Skeletal muscle cell (primary cell): ENCODE results near the gene TBXA2R.
"Not testable (repeated sequence)": the region's sequence is repeated elsewhere in the genome, so short reads cannot be mapped to it uniquely, and the experiment has no call there.

Experiments
- DNase-seq: peaks from one replicate; pipeline ENCODE4 v3.0.0-alpha.2; 2010; ENCODE audit warnings: low read depth
- H3K4me3 ChIP-seq: 2 replicates; pipeline ENCODE4 v1.5.1; 2011; ENCODE audit warnings: low read depth, mild to moderate bottlenecking, control low read depth, low read length, moderate library complexity

TBXA2R gene

DNA sequence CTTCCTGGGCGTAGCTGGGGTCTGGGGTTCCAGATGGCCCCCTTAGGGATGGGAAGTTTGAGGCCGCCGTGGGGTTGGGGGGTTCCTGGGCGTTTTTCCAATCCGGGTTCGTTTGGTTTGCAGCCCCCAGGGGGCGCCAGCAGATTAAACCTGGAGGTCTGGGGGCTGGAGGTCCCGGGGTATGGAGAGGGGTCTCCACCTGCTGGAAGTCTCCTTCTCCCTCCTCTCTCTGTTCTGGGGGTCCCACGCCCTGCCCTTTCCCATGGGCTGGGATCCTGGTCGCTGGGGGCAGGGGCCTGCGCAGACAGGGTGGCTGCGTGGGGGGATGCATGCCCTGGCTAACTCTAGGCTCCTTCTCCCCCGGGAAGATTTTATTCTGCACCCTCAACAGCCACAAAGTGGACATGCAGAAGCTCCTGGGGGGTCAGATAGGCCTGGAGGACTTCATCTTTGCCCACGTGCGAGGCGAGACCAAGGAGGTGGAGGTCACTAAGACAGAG is 20.5 kb downstream of the TBXA2R start:
- DNase-seq: no peak
- H3K4me3 ChIP-seq: peak overlapping the region; percentile 36

DNA sequence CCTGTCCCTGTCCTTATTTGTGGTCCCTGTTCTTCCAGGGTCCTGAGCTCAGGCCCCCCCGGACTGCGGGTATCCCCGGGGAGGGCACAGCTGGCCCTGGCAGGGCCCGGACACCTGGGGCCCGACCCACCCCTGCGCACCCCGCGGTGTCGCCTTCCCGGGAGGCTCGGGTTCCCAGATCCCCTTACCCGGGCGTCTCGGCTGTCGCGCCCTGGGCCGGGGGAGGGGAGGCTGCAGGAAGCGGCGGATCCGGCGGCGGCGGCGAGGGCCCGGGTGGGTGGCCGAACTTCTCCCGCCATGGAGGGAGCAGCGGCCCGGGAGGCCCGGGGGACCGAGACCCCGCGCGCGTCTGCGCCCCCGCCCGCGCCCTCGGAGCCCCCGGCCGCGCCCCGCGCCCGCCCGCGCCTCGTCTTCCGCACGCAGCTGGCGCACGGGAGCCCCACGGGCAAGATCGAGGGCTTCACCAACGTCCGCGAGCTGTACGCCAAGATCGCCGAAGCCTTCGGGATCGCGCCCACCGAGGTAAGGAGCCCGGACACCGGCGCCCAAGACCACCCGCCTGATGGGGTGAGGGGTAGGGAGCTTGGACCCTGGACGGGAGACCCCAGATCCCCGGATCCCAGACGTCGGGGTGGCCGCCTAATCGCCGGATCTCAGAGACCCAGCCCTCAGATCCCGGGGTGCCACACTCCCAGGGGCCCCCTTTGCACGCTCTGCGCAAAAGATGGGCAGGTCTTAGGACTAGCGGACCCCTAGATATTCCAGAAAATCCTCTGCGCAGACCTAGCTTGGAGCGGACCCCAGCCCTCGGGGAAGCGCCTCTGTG is 21.2 kb downstream of the TBXA2R start, which contains the start of gene GIPC3:
Gene GIPC3 (plus strand): TSS at position 178 of the 826 bp plus-strand sequence. CDS start 120 bp downstream, at position 298.
- no peak for DNase-seq
- peak within 1 kb of the TSS; percentile 36 for H3K4me3 ChIP-seq

DNA sequence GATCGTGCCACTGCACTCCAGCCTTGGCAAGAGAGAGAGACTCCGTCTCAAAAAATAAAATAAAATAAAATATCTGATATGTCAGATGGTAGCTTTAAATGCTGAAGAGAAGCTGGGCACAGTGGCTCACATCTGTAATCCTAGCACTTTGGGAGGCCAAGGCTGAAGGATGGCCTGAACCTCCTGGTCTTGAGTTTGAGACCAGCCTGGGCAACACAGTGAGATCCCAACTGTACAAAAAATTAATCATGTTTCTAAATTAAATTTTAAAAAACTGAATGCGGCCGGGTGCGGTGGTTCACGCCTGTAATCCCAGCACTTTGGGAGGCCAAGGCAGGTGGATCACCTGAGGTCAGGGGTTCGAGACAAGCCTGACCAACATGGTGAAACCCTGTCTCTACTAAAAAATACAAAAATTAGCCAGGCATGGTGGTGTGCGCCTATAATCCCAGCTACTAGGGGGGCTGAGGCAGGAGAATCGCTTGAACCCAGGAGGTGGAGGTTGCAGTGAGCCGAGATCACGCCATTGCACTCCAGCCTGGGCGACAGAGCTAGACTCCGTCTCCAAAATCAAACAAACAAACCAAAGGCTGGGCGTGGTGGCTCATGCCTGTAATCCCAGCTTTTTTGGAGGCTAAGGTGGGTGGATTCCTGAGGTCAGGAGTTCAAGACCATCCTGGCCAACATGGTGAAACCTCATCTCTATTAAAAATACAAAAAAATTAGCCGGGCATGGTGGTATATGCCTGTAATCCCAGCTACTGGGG is 22.5 kb downstream of the TBXA2R start:
- DNase-seq: not testable (repeated sequence)

DNA sequence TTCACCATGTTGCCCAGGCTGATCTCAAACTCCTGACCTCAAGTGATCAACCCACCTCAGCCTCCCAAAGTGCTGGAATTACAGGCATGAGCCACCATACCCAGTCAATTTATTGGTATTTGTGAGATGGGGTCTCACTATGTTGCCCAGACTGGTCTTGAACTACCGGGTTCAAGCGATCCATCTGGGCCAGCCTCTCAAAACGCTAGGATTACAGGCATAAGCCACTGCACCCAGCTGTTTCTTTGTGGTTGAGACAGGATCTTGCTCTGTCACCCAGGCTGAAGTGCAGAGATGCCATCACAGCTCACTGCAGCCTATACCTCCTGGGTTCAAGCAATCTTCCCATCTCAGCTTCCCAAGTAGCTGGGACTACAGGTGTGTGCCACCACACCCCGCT is 24.9 kb downstream of the TBXA2R start:
- not testable (repeated sequence) for H3K4me3 ChIP-seq, DNase-seq

More for the DNA sequence above, 22.5 kb downstream of the TBXA2R start:
- H3K4me3 ChIP-seq: not testable (repeated sequence)

DNA sequence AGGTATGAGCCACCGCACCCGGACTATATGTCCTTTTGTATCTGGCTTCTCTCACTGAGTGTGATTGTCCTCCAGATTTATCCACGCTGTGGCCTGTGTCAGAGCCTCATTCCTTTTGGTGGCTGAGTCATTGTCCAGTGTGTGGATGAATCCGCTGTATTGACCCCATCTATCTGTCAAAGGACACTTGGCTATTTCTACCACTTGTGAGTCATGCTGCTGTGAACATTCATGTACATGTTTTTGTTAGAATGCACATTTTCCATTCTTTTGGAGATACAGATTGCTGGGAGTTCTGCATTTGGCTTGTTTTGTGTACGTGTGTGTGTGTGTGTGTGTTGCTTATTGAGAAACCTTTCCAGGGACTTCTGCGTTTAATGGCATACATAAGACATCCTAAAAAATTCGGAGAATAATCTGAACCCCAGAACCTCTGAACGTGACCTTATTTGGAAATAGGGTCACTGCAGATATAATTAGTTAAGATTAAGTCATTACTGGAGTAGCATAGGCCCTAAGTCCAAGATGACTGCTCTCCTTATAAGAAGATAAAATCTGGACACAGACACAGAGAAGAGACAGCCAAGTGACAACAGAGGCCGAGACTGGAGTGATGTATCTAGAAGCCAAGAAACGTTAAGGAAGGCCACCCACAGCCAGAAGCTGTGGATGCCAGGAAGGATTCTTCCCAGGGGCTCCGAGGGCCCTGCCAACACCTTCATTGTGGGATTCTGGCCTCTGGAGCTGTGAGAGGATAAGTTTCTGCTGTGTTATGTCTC is 26.3 kb downstream of the TBXA2R start:
- DNase-seq: peak; percentile 83

DNA sequence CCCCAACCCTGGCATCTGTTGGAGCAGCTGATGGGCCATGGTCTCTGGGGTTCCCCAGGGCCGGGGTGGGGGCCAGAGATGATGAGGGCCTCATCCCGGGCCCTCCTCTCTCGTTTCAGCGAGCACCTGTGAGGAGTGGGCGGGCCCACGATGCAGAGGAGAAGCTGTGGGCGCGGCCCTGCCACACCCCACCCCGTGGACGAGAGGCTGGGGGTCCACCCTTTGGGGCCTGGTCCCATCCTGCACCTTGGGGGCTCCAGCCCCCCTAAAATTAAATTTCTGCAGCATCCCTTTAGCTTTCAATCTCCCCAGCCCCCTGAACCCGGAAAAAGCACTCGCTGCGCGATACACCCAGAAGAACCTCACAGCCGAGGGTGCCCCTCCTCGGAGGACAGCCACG is 28.3 kb downstream of the TBXA2R start:
- DNase-seq: no peak
- H3K4me3 ChIP-seq: no peak overlapping the region

More for the DNA sequence above, 26.3 kb downstream of the TBXA2R start:
- H3K4me3 ChIP-seq: no peak overlapping the region

DNA sequence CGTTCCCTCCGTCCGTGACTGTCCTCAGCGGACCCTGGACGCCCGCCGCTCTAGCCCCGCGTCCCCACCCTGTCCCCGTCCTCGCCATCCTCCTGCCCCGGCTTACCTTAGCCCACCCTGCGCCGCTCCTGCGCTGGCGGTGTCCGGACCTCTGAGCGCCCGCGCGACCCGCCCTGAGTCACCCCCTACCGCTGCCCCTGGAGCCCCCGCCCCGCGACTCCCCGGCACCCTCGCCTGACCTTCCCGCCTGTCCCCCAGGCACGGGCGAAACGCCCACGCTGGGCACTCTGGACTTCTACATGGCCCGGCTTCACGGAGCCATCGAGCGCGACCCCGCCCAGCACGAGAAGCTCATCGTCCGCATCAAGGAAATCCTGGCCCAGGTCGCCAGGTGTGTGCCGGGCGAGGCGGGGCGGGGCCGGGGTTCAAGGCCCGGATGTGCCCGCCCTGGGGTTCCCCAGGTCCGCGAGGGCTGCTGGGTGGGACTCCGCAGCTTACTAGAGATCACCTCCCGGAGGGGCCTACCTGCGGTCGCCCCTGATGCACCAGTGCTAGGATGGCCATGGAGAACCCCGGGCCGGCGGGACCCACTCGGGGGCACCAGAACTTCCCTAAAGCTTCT is 28.8 kb downstream of the TBXA2R start:
- DNase-seq: no peak
- no peak overlapping the region for H3K4me3 ChIP-seq

DNA sequence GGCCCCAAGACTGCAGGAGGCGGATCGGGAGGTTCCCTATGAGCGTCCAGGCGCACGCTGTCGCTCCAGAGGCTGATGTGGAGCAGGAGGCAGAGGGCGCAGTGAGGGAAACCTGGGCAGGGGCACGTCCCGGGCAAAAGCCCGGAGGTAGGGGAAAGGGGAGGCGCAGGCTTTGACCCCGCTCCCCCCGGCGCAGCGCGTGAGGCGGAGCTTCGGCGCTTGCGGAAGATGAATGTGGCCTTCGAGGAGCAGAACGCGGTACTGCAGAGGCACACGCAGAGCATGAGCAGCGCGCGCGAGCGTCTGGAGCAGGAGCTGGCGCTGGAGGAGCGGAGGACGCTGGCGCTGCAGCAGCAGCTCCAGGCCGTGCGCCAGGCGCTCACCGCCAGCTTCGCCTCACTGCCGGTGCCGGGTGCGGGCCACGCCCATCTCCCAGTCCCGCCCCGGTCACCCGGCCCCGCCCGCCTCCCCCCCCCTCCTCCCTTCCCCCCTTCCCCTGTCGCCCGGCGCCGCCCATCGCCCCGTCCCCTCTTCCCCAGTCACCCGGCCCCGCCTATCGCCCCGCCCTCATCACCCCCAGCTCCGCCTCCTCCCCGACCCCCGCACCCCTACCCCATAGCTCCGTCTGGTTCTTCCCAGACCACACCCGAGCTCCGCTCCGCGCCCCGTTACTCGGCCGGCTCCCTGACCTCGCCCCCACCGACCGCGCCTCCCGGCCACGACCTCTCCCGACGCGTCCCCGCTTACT is 29.8 kb downstream of the TBXA2R start:
- peak overlapping the region; percentile 34 for H3K4me3 ChIP-seq
- peak; percentile 35 for DNase-seq

DNA sequence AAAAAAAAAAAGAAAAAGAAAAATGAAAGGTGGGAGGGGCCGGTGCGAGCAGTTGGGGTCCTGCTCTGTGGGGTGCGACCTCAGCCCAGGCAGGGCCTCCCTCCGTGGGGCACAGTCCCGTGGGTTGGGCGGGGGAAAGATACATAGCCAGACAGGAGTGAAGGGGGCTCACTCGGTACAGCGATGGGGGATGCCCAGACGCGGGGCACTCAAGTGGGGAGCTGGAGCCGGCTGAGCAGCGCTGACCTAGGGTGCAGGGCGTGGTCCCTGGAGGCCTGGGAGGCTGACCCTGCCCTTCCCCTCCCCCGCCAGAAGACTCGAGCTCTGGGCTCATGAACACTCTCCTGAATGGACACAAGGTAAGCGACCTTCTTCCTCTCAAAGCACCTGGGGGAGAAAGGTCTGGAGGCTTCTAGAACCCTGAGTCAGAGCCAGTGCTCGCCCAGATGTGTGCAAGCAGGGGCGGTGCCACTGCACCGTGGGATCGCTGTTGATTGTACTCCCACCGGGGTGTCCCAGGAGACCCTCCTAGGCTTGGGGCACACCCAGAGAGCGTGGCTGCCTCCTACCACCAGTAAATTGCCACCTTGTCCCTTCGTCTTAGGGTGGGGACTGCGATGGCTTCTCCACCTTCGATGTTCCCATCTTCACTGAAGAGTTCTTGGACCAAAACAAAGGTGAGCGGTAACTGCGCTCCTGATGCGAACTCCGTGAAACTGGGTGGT is 30.6 kb downstream of the TBXA2R start:
- H3K4me3 ChIP-seq: peak overlapping the region; percentile 34
- DNase-seq: no peak

DNA sequence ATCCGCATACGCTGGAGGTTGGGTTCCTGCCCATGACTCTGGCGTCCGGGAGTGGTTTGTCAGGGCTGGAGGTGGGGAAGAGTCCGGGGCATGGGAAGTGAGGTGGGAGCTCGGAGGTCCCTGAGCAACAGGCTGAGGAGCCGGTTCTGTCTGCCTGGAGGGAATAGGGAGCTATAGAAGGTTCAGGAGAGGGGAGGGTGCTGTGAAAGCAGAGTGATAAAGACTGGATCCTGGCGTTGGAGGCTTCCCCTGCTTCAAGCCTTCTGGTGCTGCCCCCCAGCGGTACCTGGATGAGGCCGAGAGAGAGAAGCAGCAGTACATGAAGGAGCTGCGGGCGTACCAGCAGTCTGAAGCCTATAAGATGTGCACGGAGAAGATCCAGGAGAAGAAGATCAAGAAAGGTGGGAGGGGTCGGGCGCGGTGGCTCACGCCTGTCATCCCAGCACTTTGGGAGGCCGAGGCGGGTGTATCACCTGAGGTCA is 31.4 kb downstream of the TBXA2R start:
- H3K4me3 ChIP-seq: no peak overlapping the region

DNA sequence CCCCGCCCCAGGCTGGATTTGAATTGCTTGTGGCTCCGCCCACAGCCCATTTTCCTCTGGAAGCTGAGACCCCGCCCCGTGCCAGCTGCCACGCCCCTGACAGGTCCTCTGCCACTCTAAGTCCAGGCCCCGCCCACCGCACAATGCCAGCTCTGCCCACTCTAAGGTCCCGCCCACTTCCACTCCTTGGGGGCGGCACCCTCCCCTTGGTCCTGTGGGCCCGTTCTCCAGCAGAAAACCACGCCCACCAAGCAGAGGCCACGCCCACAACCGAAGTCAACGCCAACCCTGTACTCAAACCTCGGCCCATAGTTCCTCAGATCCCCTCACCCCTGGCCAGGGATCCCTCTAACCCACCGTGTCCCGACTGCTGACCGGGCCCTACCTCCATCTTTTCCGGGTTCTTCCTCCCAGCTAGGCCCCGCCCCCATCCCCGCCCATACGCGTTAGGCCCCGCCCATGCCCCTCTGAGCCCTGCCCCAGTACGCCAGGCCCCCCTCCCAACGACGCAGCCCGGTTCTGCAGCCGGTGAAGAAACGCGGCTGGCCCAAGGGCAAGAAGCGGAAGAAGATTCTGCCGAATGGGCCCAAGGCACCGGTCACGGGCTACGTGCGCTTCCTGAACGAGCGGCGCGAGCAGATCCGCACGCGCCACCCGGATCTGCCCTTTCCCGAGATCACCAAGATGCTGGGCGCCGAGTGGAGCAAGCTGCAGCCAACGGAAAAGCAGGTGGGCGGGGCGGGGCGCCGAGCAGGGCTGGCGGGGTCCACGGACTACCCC is 32.6 kb downstream of the TBXA2R start:
- H3K4me3 ChIP-seq: peak overlapping the region; percentile 94
- DNase-seq: peak; percentile 84

More for the DNA sequence above, 31.4 kb downstream of the TBXA2R start:
- DNase-seq: no peak

DNA sequence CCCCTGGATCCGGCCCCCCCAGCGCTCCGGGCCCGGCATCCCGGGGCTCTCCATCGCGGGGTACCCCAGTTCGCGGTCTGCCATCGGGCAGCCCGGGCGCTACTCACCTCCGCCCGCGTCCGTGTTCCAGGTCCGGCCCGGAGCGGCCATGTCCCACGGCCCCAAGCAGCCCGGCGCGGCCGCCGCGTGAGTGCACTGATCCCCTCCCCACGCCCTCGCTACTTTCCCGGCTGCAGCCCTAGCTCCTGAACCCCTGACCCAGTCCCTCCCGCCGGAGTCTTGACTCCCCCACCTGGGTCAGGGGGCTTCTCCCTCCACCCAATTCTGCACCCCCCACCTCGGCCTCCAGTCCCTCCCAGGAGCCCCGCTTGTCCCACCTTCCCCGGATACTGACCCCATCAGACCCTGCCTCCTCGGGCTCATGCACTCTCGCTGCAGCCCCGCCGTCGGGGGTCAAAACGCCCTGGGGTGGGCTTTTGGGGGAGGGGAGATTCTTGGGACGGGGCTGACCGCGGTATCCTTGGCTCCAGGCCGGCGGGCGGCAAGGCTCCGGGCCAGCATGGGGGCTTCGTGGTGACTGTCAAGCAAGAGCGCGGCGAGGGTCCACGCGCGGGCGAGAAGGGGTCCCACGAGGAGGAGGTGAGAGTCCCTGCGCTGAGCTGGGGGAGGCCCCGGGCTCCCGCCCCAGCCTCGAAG is 33.4 kb downstream of the TBXA2R start:
- peak overlapping the region; percentile 94 for H3K4me3 ChIP-seq
- no peak for DNase-seq

DNA sequence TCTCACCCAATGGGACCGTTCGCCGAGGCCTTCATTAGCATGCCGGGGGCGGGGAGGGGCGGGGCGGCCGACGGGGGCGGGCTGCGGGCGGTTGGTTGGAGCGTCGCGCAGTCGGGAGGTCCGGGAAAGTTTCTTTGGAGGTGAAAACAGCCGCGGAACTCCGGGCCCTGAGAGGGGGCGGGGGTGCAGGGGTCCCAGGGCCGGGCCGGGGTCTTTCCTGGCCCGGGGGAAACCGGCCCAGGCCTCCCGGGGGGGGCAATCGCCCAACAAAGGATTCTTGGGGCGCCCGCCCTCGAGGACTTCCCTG is 33.9 kb downstream of the TBXA2R start, which contains the start of gene HMG20B:
Gene HMG20B (plus strand): TSS at position 90 of the 307 bp plus-strand sequence. CDS start 366 bp downstream, outside the sequence.
- peak within 1 kb of the TSS; percentile 94 for H3K4me3 ChIP-seq
- no peak for DNase-seq

DNA sequence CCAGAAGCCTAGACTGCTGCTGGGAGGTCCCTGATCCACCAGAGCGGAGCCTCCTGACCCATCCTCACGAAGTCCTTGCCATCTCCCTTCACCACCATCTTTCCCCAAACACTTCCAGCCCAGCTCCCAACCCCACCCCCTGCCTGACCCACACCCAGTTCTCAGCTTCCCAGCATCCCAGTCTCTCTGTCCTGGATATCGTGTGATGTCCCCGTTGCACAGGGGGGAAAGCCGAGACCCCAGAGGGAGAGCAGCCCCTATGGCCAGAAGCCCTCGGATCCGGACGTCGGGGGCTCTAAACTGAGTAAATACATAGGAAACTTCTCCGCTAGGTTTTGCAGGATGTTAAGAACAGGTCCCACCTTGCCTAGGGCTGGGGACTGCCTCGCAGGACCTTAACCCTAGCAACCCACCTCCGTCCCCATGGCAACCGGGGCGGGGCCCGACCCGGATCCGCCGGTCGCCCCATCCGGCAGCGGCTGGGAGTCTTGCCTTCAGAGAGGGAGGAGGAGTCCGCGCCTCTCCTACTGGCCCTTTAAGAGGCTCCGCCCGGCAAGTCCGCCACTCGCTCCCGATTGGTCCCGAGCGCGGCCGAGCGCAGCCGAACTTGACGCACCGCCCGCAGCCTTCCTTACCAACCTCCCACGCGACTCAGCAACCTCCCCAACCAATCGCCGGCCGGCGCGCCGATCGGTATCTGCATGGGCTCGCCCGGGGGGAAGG is 34.4 kb downstream of the TBXA2R start:
- peak; percentile 99 for DNase-seq
- H3K4me3 ChIP-seq: peak overlapping the region; percentile 62

DNA sequence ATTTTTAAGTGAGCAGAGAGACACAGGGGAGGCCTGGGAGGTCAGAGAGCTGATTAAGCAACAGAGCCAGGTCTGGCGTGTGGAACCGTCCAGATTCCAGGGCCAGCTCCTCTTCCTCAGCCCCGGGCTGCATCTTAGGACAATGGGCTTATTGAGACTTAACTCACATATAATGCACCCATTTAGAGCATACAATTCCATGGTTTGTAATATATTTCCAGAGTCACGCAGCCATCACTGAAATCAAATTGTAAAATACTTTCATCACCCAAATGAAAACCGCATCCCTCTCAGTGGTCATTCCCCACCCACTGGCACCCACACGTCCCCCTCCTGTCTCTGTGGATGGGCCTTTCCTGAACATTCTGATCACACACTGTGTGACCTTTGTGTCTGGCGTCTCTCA is 36.1 kb downstream of the TBXA2R start:
- no peak overlapping the region for H3K4me3 ChIP-seq
- no peak for DNase-seq

DNA sequence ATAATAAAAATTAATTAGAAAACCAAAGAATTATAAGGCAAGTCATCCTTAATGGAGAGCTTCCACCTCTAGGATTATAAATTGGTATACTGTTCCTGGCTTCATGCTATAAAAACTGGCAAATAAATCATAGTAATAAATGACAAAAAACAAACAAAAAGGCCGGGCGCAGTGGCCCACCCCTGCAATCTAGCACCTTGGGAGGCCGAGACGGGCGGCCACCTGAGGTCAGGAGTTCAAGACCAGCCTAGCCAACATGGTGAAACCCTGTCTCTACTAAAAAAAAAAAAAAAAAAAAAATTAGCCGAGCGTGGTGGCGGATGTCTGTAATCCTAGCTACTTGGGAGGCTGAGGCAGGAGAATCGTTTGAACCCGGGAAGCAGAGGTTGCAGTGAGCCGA is 36.6 kb downstream of the TBXA2R start:
- H3K4me3 ChIP-seq: not testable (repeated sequence)

More for the DNA sequence above, 36.6 kb downstream of the TBXA2R start:
- not testable (repeated sequence) for DNase-seq
